GM19025 (cell line): ENCODE measurements around the gene TANGO2.

Experiments
- ATAC-seq: cut with Tn5 transposase; IDR thresholded peaks from one replicate; pipeline ENCODE4 v1.9.1; 2021; ENCODE audit warnings: mild to moderate bottlenecking, low read depth, moderate library complexity; ENCODE audit not compliant: unreplicated experiment

Gene TANGO2

DNA sequence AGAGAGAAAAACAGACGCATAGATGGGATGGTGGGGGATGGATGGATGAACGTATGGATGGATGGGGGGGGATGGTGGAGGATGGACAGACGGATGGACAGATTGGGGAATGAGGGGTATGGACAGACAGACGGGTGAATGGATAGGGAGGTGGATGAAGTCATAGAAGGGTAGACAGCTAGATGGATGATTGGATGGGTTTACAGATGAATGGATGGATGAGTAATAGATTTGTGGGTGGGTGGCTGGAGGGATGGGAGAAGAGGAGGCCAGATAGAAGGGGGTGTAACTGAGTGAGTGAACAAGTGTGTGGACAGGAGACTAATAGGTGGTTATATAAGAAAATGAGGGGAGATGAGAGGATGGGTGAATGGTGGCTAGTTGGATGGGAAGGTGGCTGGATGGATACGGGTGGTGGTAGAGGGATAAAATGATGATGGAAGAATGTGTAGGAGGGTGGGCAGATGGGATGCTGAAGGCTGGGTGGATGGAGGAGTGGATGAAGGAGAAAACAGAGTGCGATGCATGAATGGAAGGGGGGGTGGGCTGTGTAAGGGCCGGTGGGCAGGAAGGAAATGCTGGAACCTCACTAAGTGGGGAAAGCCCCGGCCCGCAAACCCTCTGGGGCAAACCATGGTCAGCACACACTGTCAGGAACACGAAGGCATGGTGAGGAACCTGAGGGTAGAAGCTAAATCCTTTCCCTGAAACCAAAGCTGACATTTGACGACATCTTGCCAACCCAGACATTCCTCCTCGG lies 25.9 kb upstream of the TANGO2 start:
- no peak for ATAC-seq

DNA sequence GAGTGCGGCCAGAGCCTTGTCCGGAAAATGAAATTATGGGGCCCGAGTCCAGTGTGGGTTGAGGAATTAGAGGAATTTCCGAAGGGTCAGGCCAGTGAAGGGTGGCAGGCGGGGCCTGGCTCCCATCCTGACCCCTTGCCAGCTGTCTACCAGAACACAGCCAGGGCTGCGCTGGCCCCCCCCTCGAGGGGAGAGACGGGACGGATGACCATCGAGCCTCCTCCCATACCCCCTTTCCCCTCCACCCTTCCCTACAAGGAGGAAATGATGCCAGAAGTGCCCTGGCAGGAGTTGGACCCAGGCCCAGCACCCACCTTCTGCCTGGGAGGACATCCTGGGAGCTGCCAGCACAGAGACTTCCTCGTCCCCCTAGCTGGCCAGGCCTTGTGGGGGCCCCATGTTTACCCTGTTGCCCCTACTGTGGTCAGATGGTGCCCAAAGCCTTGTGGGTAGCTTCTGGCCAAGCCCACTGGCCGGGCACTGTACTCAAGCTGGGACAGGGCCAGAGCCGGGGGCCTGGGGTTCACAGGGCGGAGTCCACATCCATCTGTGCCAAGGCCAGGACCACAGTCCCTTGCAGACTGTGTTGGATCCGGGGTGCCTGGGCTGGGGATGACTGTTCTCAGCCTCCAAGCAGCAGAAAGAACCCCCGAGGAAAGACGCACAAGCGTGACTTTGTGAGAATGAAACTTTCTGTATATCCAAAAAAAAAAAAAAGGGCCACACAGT lies 25.1 kb upstream of the TANGO2 start:
- ATAC-seq, result no peak

DNA sequence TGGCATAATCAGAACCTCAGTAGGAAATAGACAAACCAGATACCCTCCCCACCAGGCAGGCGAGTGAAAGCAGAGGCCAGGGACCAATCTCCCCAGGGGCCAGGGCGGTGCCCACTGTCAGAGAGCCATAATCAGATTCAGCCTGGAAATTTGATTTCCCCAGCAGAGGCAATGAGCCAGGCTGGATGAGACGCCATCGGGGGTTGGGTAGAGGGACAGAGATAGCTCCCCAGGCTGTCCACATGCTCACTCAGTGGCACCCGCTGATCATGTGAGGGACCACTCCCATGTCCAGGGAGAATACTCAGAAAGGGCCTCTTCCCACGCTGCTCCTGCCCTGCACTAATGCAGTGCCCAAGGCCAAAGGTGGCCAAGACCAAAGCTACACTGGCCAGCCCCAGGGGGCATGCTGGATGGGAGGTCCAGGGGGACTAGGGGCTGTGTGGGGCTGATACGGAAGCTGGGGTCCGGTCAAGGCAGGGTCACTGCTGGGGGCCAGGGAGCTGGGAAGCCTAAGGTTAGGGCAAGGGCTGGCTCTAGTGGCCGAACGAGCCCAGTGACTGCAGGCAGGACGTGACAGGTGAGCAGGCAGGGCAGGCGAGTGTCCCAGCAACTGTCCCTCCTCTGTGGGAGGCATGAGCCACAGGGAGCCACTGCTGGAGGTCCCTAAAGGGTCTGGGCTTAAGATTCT lies 24.1 kb upstream of the TANGO2 start:
- ATAC-seq, result no peak

DNA sequence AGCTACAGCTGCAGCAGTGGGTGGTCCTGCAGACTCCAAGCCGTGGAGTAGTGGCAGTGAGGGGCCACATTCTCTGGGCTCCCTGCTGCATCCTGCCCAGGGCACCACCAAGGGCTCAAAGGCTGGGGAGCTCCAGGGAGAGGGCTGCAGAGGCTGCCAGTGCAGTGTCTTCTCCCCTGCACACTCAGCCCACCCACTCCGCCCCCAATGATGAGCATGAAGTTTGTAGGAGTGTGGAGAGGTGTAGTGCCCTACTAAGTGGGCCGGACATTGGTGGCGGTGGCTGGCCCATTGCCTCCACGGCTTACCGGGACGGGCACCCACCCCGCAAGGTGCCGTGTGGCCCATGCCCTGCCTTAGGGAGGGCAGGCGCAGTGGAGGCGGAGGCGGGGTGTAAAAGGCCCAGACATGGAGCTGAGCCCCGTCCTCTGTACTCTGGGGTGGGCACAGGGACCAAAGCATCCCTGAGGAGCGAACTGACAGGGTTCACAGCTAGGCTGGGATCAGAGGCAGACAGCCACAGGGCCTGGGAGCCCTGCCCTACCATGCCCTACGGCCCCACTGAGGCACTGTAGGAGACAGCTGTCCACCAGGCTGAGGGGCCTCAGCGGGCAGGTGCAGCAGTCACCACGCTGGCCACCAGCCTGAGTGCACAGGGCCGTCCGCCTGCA lies 23.2 kb upstream of the TANGO2 start:
- no peak for ATAC-seq

DNA sequence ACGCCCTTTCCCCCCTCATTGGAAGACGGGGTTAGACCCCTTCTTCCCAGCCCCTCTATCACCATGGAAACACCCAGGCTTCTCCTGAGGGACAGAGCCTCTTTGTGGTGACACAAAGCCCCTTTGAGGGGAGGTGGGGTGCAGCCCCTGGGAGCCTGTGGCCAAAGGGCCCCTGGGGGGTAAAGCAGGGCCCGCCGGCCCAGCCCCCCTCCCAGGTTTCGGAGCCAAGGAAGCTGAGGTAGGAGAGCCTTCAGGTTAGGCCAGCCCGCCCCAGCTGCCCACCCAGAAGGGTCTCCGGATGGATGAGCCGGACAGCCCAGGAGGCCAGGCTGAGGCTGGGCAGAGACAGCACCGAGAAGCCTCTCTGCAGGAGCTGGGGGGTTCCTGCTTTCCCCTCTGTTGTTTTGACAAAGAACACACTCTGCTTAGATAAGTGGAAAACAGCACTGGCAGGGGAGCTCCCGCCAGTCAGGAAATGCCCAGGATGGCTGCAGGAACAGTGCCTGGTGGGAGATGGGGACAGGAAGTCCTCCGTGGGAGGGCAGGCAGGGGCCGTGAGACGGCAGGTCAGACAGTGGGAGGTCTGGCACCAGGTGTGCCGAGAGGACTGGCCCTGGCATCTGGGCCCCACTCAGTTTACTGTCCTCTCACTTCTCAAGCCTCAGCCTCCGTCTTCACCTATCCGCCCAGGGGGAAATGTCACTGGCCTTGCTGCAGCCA lies 22.5 kb upstream of the TANGO2 start:
- ATAC-seq, result no peak

DNA sequence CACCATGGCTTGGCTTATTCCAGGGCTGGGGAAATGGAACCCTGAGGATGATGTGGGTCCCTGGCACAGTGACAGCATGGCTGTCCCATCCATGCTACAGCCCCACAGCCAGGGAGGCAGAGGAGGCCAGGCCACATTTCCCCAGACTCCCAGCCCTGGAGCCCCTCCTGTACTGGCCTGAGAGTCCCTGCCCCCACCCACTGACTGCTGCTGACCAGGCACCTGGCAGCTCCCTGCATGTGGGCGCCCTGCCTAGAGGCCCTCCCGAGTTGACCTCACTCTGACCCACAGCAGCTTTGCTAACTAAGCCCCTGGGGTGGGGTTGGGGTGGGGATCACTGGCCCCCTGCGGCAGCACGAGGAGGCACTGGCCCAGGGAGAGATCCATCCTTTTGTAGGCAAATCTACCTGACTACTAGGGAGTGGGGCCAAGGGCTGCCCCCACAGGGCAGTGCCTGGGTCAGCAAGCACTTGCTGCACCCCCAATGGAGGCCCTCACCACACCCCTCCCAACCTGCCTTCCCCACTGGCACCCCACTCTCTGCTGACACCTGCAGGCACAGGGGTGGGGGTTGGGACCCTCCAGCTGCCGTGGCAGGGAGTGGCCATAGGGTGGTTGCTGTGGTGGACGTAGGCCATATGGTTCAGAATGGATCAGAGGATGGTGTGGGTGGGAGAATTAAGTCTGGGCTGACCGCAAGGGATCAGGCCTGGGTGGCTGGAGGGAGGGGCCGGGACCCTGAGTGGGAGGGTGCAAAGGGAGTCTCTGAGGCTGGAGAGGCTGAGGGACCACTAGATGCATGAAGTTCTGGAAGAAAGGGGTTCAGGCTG lies 21.7 kb upstream of the TANGO2 start:
- ATAC-seq, result no peak

DNA sequence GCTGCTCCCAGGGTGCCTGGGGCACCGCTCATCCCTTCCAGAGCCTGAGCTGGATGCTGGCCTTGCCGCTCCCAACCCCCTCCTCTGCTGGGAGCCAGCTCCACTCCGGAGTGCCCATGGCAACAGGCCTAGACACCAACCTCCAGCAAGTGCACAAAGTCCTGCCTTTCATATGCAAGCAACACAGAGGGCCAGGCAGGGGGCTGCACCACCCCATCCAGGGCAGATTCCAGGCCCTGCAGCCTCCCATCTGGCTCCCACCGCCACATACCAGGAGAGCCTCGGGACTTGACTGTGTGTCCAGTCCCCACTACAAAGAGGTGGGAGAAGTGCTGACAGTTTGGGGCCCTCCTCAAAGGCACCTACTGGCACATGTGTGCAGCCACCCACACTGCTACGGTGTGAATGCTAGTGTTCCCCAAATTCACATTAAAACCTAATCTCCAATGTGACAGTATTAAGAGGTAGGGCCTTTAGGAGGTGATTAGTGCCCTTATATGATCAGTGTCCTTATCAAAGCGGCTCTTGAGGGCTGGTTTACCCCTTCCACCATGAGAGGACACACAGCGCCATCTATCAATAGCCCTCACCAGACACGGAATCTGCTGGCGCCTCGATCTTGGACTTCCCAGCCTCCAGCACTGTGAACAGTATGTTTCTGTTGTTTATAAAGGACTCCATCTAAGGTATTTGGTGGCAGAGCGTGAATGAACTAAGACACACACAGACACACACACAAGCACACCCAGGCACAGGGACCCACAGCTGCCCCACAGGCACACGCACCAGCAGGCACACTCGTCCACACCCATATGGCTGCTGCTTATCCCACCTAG lies 20.4 kb upstream of the TANGO2 start:
- ATAC-seq, result no peak

DNA sequence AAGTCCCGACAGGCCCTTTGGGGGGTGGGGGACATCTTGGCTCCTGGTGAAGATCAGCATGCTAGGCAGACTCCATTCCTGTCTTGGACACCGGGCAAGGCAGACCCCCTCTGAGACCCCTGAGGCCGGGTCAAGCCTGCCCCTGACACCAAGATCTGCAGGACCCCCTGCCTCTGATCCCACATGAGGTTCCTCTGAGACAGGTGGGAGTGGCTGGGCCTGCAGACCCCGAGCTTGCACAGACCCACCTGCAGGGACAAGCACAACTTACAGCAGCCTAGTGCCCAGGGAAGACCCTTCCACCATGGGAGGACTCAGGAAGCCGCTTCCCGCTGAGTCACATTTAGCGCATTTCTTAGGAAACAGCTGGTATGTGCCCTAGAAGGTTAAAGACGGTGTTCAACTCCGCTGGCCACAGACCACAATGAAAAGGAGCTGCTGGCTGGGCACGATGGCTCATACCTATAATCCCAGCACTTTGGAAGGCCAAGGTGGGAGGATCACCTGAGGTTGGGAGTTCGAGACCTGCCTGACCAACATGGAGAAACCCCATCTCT lies 19.8 kb upstream of the TANGO2 start:
- no peak for ATAC-seq

DNA sequence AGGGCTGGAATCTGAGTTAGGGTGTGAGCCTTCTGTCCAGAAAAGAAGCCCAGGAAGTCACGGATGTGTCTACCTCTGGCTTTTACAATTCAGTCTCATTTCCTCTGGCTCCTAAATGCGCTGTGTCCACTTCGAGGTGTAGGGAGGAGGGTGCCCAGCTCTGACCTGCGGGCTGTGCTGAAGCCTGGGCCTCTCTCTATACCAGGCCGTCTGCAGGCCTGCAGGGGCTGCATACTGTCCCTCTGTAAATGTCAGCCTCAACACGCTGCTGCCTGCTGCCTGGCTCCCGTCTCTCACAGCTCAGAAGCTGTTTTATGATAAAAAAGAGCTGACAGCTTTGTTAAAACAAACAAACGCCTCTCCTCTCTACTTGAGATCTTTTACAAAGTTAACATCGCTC lies 18.8 kb upstream of the TANGO2 start:
- no peak for ATAC-seq

DNA sequence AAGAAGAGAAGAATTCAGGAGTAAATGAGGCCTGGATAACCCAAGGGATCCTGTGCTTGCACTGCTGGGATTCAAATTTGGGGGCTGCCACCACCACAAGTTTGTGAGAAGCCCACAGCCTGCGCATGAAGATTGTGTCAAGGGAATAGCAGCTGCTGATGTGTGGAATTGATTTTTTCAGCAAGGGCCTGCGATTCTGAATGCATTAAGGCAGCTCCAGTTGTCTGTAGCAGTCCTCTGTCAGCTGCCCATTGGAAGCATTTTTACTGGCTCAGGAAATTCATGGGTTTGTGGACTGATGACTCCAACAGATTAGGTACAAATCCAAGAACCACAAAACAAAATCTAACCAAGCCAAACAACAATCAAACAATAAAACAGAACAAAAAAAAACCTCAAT lies 18.3 kb upstream of the TANGO2 start:
- no peak for ATAC-seq

DNA sequence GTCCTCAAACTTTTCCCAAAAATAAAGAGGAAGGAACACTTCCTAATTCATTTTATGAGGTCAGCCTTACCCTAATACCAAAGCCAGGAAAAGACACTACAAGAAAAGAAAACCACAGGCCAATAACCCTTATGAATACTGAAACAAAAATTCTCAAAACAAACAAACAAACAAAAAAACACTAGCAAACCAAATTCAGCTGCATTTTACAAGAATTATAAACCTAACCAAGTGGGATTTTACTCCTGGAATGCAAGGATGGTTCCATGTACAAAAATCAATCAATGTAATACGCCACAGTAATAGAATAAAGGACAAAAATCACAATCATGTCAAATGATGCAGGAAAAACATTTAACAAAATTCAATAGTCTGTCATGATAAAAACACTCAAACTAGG lies 17.6 kb upstream of the TANGO2 start:
- no peak for ATAC-seq

DNA sequence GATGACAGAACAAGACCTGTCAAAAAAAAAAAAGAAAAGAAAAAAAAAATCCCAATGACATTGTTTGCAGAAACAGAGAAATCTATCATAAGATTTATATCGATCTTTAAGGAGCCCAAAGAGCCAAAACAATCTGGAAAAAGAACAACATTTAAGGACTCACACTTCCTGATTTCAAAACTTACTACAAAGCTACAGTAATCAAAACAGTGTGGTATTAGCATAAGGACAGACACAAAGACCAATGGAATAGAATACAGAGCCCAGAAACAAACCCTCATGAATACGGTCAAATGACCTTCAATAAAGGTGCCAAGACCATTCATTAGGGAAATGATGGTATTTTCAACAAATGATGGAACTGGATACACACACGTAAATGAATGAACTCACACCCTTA lies 16.4 kb upstream of the TANGO2 start:
- no peak for ATAC-seq

DNA sequence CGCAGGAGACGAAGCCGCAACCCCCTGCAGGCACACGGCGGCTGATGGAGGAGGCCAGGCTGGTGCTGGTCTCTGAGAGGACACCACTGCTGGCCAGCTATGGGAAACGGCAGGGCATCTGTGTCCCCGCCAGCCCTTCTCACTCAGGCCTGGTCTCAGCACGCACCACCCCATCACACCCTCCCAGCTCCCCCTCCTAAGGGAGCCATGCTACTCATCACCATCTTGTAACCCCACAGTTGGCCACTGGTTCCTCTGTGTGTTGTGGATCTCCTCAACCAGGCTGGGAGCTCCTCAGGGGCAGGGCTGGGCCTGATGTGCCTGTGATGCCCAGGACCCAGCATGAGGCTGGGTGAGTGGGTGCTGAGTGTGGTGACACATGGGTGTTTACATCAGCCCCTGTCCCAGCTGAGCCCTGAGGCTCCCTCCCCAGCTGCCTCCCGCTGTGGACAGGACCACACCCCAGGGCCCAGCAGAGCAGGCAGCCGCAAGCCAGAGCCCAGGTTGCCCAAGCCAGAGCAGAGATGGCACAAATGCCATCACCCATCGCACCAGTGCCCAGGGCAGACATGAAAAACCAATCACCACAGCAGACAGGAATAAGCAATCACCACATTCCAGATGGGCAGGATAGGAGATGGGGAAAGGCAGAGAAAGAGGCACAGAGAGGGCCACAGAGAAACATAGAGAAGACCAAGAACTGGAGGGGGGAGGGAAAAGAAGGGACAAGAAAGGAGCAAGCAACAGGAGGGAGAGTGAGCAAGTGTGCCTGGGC lies 12.5 kb upstream of the TANGO2 start:
- ATAC-seq, result no peak

DNA sequence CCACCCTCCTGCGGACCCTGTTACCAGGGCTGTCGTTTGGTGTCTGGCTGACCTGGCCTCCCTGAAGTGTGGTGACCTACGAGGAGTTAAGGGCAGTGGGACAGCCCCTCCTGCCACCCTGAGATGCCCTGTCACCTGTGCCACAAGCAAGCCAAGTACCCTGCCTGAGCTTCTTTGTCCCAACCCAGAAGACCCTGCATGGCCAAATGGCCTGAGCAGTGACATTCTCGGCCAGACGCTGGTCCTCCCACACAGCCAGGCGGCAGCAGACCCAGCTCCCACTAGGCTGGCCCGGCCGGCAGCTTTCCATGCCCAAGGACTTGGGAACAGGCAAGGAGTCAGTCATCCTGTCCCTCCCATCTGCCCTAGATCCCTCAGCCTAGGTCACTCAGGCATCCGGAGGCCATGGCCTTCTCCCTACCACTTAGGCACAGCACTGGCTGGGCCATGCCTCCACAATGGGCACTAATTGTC lies 11.9 kb upstream of the TANGO2 start:
- no peak for ATAC-seq

DNA sequence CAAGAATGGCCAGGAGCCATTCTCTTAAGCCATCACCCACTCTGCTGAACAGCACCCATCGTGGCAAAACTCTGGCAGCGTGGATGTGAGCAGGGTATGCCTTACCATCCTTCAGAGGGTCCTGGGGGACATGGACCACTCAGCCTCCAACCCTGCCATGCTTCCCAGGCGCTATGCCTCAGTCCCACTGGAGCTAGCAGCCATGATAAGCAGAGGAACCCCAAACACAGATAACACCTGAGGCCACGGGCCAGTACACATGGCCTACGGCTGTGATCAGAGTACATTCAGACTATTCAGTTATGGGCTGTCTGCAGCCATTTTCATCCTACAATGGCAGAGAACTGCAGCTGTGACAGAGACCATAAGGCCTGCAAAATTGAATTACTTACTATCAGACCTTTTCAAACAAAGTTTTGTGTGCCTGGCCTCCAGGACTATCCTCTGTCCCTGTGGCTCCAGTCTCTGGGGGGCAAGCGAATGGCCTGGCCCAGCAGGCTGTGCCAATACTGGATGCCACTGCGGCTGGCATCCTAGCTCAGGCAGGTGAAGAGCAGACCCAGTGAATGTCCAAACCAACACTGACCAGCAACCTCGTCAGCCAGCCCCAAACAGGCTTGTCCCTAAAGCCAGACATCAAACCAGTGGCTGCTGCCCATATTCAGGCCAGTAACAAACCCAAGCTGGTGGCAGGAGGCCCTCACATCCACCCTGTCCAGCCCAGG lies 11.2 kb upstream of the TANGO2 start:
- no peak for ATAC-seq

DNA sequence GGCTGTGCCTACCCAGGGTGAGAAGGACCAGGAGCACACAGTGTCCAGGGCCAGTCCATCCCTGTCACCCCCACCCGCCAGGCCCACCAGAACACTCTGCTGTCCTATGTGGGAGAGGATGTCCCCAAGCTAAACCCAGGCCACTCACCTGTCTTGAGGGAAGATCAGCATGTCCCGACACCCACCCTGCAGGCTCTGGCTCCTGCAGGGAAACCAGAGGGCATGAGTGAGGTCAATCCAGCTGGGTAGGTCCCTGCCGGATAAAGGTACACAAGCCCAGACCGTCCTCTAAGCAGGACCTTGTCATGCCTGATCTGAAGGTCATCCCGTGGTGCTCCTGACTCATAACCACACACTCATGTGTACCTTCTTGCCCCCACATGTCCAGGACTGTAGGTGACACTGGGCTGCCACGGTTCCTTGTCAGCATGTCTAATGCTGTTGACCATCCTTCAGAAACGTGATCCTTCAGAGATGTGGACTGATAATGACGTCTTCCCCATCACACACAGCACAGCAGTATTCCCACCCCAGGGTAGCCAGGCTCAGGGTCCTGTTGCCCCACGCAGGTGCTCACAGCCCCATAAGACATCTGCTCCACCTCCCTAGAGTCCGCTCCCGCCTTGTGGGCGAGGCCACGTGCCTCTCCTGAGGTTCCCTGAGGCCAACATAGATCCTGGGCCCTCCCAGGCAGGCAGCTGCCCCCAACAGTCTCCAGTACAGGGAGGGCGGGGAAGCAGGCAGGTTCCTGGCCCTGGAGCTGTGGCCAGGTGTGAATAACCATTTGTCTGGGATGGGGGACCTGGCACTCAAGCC lies 10.4 kb upstream of the TANGO2 start:
- ATAC-seq, result no peak
